KOPT-K1 (cell line): ENCODE results near the gene TMEM144.
"Not testable (repeated sequence)": the region's sequence is repeated elsewhere in the genome, so short reads cannot be mapped to it uniquely, and the experiment has no call there.

Experiments used
- H3K27ac ChIP-seq: fragments of 200-600 bp; sonication (generic); 2 replicates; pipeline ENCODE4 v1.5.1; 2016; ENCODE audit warnings: antibody characterized with exemption, mild to moderate bottlenecking, low read depth, low read length; ENCODE audit not compliant: poor library complexity, severe bottlenecking
- H3K36me3 ChIP-seq: fragments of 200-600 bp; sonication (generic); 2 replicates; pipeline ENCODE4 v1.5.1; 2017; ENCODE audit warnings: antibody characterized with exemption, mild to moderate bottlenecking, low read length, moderate library complexity; ENCODE audit not compliant: insufficient read depth
- H3K9me3 ChIP-seq: fragments of 200-600 bp; sonication (generic); 2 replicates; pipeline ENCODE4 v1.5.1; 2017; ENCODE audit warnings: antibody characterized with exemption, low read length, mild to moderate bottlenecking; ENCODE audit not compliant: insufficient read depth, poor library complexity, severe bottlenecking

Gene TMEM144

DNA sequence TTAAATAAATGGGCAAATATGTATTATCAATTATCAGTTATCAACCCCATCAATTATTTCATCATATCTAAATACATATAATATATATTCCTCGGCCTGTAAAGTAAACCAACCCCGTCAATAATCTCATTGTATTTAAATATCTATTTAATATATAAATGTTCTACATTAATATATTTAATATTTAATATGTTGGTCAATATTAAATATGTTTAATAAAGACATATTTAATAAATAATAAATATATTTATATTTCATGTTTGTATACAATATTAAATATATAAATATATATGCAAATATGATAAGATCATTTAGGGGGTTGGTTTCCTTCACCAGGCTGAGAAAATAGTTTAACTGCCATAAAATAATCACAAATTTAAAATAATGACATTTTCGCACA, 6.4 kb upstream of the TMEM144 start:
- Histone ChIP-seq H3K9me3 (no peaks in the 10 kb centered on the region), H3K27ac (no peak overlapping the region), H3K36me3 (no peaks in the 10 kb centered on the region)

DNA sequence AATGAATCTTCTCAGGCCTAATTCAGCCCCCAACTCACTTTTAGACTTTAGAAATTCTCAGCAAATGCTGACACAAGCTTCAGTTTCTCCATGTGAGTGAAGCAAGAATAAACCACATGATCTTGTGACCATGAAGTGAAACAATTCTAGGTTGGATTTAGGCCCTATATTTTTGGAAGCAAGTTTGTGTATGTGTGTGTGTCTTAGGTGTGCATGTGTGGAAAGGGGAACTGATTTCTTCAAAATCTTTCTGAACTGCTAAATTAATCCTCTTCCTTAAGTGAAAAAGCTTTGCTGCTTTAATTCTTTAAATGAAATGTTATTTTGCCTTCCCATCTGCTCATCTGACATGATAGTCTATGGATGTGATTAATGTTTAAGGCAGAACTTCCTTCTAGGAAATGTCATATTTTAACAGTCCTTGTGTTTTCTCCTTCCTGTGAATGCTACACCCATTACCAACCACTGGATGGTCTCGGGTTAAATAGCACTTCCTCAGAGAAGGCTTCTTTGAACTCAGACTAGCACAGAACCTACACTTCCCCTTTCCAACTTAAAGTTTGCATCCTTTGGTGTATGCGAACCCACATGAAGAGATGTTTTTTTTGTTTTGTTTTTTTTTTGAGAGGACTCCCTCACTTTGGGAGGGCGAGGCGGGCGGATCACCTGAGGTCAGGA, 1.2 kb upstream of the TMEM144 start:
- H3K9me3 ChIP-seq = no peaks in the 10 kb centered on the region
- H3K36me3 ChIP-seq = no peaks in the 10 kb centered on the region
- H3K27ac ChIP-seq = no peak overlapping the region

DNA sequence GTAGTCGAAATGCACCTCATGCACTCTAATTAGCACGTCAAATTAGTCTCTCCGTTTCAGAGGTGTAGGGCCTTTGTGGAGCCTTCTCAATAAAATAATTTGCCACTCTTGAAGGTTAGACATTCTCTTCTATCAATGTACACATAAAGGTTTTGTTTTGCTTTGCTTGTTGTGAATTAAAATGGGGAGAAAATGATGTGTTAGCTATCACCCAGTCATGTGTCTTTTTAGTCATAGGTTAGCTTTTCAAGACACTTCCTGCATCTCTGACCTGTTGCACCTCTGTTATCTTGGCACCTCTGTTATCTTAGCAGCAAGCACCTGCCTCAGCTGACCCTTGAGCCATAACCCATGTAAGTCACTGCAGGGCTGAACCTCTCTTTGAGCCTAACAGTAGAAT, 936 bp downstream of the TMEM144 start:
- Histone ChIP-seq H3K36me3 (no peaks in the 10 kb centered on the region), H3K9me3 (no peaks in the 10 kb centered on the region), H3K27ac (no peak overlapping the region)

DNA sequence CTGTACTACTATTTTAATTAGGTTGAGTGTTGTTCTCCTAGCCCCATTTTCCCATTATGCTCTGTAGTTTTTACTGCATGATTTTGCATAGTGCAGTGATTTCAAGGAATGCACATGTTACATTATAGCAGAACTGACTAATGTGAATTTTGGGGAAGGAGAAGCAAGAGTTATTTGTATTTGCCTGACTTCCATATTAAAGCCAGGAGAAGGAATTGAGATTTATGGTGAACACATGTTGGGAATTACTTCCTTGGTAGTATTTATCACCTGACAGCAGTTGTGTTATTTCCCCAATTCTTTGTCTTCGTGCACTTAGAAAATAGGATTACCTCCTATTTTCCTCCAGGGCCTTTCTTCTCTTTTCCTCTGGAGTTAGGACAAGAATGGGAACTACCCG, 3.2 kb downstream of the TMEM144 start:
- no peak overlapping the region for H3K27ac ChIP-seq
- H3K36me3 ChIP-seq = no peaks in the 10 kb centered on the region
- H3K9me3 ChIP-seq = no peaks in the 10 kb centered on the region

DNA sequence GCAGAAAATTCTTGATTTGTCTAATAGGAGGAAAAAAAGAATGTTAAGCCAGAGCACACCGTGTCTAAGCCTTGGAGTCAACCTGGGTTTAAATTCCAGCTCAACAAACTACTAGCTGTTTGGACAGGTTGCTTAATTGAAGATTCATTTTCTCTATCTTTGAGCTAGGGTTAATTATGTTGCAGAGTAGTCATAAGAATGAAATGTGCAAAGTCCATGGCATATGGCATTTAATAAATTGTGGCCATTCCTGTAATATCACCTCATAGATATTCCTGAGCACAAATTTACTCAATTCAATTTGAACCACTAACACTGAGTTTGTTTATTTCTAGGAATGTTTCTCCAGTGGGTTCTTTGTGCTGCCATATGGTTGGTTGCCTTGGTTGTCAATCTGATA, 4.6 kb downstream of the TMEM144 start:
- no peak overlapping the region for H3K27ac ChIP-seq
- H3K9me3 ChIP-seq = no peaks in the 10 kb centered on the region
- no peaks in the 10 kb centered on the region for H3K36me3 ChIP-seq

DNA sequence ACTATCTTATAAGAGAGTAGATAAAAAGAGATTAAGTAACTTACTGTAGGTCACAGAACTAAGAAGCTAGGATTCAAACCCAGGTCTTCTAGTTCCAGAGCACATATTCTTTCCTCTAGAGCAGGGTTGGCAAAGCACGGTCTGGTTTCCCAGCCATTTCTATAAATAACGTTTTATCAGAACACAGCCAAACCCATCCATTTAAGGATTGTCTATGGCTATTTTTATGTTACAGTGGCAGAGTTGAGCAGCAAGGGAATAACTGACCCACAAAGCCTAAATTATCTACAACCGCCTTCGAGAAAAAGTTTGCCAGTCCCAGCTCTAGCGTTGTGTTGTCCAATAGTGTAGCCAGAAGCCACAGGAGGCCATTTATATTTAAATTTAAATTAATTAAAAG, 7.5 kb downstream of the TMEM144 start:
- no peak overlapping the region for H3K27ac ChIP-seq
- no peaks in the 10 kb centered on the region for H3K9me3 ChIP-seq
- H3K36me3 ChIP-seq = no peaks in the 10 kb centered on the region

DNA sequence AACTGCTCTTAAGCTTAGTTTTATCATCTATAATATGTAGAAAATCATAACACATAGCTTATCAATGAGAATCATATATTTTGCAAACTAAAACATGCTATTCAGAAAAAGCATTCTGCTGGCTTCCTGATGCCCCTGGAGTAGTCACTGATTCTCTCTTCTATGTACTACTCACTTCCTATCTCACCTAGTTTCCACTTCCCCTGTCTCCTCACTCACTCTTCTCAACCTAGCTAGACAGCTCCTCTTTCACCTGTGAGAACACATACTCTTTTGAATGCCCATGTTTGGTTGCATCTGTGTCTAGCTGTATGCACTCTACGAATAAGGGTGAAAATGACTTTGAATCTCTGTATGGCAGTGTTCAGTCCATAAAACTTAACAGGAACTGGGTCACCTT, 9.3 kb downstream of the TMEM144 start:
- no peaks in the 10 kb centered on the region for H3K9me3 ChIP-seq
- no peak overlapping the region for H3K27ac ChIP-seq
- H3K36me3 ChIP-seq = no peaks in the 10 kb centered on the region

DNA sequence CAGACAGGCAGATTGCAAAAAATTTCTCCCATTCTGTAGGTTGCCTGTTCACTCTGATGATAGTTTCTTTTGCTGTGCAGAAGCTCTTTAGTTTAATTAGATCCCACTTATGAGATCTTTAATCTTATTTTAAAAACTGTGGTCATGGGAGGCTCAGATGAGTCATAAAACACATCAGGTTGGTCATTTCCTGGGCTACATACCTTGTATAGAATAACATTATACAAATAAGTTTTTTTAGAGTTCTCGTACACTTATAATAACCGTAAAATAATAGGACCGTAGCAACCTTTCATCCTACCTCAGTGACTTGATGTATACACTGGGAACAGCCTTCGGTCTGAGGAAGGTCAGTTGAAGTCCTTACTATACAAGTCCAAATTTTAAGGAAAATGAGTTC, 14.0 kb downstream of the TMEM144 start:
- not testable (repeated sequence) for H3K36me3 ChIP-seq, H3K27ac ChIP-seq, H3K9me3 ChIP-seq

DNA sequence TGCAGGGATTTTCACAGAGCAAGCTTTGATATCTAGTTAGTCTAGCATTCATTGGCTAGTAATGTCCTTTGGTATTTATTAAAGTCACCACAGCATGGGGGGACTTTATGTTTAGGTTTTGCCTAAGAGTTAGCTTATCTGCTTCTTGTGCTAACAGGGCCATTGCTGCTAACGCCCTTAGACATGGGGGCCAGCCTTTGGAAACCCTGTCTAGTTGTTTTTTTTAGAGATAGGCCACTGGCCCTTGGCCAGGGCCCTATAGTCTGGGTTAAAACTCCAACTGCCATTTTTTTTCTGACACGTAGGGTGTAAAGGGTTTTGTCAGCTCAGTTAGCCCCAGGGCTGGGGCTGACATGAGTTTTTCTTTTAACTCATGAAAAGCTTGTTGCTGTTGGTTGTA, 14.7 kb downstream of the TMEM144 start:
- H3K9me3 ChIP-seq, H3K27ac ChIP-seq, H3K36me3 ChIP-seq: not testable (repeated sequence)

DNA sequence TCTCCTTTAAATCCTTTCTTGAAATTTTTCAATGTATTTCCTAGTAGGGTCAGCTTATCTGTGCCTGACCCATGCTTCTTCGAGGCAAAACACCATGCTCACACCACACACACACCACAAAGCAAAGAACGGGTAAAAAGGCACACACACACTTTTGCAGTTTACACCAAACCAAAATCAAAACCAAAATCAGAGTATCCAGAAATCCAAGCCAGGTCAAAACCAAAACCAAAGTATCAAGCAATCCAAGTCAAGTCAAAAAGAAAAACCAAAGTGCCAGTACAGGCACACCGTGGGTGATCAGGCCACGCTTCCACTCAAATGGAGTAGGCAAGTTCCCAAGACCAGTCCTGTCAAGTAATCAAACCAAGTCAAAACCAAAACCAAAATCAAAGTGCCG, 17.6 kb downstream of the TMEM144 start:
- not testable (repeated sequence) for H3K27ac ChIP-seq, H3K9me3 ChIP-seq, H3K36me3 ChIP-seq

DNA sequence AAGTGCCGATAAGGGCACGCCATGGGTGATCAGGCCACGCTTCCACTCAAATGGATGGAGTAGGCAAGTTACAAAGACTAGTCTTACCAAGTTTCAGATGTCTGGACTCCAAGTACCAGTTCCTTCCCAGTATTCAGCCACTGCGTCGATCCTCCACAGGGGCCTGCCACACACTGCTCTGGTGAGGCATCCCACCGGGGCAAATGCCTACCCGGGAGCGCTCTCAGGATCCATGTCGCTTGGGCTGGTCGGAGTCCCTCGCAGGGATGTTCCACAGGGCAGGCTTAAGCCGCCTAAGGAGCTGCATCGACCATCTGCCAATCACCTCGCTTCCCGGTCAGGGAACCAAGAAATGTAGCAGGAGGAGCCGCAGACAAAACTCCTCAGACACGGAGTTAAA, 18.1 kb downstream of the TMEM144 start:
- H3K27ac ChIP-seq, H3K36me3 ChIP-seq, H3K9me3 ChIP-seq: not testable (repeated sequence)

DNA sequence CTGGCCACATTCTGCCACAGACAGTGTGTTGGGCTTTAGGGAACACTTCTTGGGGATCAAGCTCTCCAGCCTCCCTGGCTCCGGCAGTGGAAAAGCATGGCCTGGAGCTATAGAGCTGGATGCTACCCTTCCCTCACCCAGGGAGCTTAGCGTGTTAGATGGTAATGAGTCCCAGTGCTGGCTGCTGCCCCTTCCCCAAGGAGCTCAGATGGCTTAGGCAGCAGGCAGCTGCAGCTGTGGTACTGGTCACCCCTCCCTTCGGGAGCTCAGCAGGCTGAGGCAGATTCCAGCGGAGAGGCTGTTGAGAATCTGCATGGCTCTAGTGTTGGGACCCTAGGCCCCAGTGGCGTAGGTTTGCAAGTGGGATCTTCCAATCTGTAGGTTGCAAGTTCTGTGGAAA, 19.5 kb downstream of the TMEM144 start:
- Histone ChIP-seq H3K36me3 (no peaks in the 10 kb centered on the region), H3K9me3 (no peaks in the 10 kb centered on the region), H3K27ac (no peak overlapping the region)

DNA sequence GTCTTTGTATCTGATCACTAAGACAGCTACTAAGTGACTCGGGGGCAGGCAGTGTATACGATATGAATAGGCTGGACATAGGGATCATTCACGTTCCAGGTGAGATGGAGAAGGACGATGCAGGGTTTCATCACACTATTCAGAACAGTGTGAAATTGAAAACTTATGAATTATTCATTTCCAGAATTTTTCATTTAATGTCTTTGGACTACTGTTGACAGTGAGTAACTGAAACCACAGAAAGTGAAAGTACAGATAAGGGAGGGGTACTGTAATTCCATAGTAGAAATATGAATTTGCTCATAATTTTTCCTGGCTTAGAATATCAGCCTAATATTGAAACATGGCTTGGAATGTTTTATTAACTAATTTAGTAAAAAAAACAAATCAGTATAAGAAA, 24.4 kb downstream of the TMEM144 start:
- no peak overlapping the region for H3K27ac ChIP-seq
- no peaks in the 10 kb centered on the region for H3K36me3 ChIP-seq
- H3K9me3 ChIP-seq = no peaks in the 10 kb centered on the region

DNA sequence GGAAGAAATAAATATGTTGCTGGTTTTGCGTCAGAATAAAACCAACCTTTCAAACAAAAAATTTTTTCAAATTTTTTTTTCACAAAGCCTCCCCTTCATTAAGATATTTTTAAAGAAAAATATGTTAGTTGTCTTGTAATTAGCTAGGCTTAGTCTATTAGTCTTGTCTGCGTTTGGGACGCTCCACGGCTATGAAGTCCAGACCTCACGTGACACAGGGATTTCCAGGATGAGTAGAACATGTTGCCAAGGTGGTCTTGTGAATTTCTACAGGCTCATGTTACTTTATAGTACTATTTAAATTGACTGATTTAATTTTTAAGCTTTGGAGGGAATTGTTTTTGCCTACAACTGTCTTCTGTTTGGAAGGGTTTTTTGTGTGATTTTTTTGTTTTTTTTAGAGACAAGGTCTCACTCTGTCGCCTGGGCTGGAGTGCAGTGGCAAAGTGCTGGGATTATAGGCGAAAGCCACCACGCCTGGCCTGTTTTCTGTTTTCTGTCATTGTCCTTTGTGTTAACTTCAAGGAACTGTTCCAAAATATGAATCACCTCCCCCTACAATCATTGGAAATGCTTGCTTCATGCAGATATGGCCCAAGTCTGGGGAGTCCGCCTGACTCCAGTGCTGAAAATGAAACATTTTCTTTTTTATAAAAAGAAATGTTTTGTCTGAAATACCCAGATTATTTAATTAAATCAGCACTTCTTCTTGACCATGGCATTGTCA, 26.2 kb downstream of the TMEM144 start:
- H3K36me3 ChIP-seq = no peaks in the 10 kb centered on the region
- H3K9me3 ChIP-seq = no peaks in the 10 kb centered on the region
- H3K27ac ChIP-seq = no peak overlapping the region

DNA sequence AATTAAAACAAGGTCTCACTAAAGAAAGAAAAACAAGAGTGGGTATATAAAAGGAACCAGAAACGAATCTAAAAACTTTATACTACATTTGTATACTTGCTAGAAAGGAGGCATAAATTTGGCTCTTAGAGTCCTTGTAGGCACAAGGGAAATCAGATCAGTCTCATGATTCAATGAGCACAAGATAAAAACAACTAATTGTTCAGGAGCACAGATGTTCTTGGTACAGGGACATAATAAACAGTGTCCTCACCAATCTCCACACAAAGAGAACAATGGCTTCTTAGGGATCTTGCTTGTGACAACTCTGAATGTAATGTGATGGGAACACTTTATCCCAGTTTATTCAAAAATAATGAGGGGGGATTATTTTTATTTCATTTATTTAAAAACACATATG, 28.3 kb downstream of the TMEM144 start:
- H3K27ac ChIP-seq = no peak overlapping the region

DNA sequence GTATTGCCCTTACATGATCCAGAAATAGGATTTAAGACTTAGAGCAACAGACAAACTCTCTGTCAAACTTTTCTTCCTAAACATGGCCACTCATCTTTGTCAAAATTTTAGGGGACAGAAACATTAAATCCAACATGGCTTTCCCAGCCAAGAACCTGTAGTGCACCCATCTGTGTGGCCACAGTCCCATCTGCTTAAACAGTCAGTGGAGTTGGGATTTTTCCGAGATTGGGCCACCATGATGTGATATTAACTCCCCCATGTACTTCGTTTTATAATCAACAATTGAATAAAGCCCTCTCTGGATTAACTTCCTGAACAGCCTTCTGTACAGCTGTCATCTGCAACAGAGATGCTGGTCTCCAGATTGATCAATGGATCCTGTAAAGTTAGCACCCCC, 28.9 kb downstream of the TMEM144 start:
- H3K36me3 ChIP-seq = no peaks in the 10 kb centered on the region
- H3K27ac ChIP-seq = no peak overlapping the region
- no peaks in the 10 kb centered on the region for H3K9me3 ChIP-seq

More for the DNA sequence above, 28.3 kb downstream of the TMEM144 start:
- Histone ChIP-seq H3K9me3 (no peaks in the 10 kb centered on the region), H3K36me3 (no peaks in the 10 kb centered on the region)
